SK-N-MC (cell line): ENCODE results near the gene DBI.
A peak's percentile ranks its signal among the peaks of the same experiment; 100 is the strongest.

ENCODE experiments used
- DNase-seq: peaks from one replicate; pipeline ENCODE4 v3.0.0-alpha.2; 2011; ENCODE audit warnings: low read depth, low spot score
- H3K27ac ChIP-seq: fragments of 200-600 bp; sonication (generic); 2 replicates; pipeline ENCODE4 v1.5.1; 2016; ENCODE audit warnings: mixed run types
- H3K36me3 ChIP-seq: fragments of 200-600 bp; sonication (generic); 2 replicates; pipeline ENCODE4 v1.6.1; 2017; ENCODE audit warnings: antibody characterized with exemption, low read length, mixed read lengths; ENCODE audit not compliant: insufficient read depth
- H3K4me3 ChIP-seq: fragments of 200-600 bp; sonication (generic); 2 replicates; pipeline ENCODE4 v1.5.1; 2016
- H3K9ac ChIP-seq: fragments of 200-600 bp; sonication (generic); 2 replicates; pipeline ENCODE4 v1.8.0; 2017; ENCODE audit warnings: mixed run types, mixed read lengths; ENCODE audit not compliant: insufficient read length
- H3K9me3 ChIP-seq: fragments of 200-600 bp; sonication (generic); 2 replicates; pipeline ENCODE4 v1.6.1; 2017; ENCODE audit warnings: low read depth, mild to moderate bottlenecking, antibody characterized with exemption, low read length, moderate library complexity, mixed read lengths
- EZH2 ChIP-seq: fragments of 200-600 bp; sonication (generic); IDR thresholded peaks from one replicate; pipeline ENCODE4 v1.6.1; 2017; ENCODE audit warnings: antibody characterized with exemption
- FOXP2 ChIP-seq: optimal IDR thresholded peaks from 2 replicates; pipeline ENCODE3; 2011; ENCODE audit warnings: mild to moderate bottlenecking, moderate library complexity; ENCODE audit not compliant: insufficient read depth; ENCODE audit errors: extremely low read length, control extremely low read depth
- POLR2AphosphoS5 ChIP-seq: IDR thresholded peaks from 2 replicates; pipeline ENCODE4 v1.6.1; 2012; ENCODE audit warnings: mild to moderate bottlenecking, low read depth, low read length, borderline replicate concordance

The DBI gene

DNA sequence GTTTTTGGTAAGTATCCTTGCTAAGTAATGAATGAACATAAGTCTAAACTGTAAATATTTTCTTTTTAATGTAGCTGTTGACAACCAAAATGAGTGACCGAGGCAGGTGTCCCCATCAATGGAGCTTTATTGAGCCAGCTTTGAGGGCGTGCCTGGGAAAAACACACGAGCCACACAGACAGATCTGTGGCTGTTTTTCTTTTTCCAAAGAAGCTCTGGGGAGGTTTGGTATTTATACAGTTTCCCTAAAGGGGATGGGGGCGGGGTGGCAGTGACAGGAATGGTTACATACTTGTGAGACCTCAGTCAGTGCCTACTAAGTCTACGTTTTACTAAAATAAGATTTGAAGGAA, 11.2 kb downstream of the DBI start:
- Histone ChIP-seq H3K27ac (no peak overlapping the region), H3K4me3 (no peak overlapping the region), H3K9me3 (no peaks in the 10 kb centered on the region), H3K9ac (no peak overlapping the region), H3K36me3 (peaks cover 7% of the 10 kb centered on the region)
- DNase-seq: no peak
- no peak for TF ChIP-seq FOXP2
- TF ChIP-seq POLR2AphosphoS5: no peak
- TF ChIP-seq EZH2: no peak

- peaks cover under 1% of the 10 kb centered on the region; the same call in 1 of the 2 replicates for H3K36me3 ChIP-seq
- no peaks in the 10 kb centered on the region for H3K9me3 ChIP-seq
- no peak overlapping the region for H3K9ac ChIP-seq
- TF ChIP-seq POLR2AphosphoS5 (no peak), FOXP2 (no peak), EZH2 (no peak)
- DNase-seq: no peak
- no peak overlapping the region for H3K27ac ChIP-seq
- no peak overlapping the region for H3K4me3 ChIP-seq
These were observed 11.8 kb downstream of the DBI start for GRCh38 chr2:119378566-119378965.

DNA sequence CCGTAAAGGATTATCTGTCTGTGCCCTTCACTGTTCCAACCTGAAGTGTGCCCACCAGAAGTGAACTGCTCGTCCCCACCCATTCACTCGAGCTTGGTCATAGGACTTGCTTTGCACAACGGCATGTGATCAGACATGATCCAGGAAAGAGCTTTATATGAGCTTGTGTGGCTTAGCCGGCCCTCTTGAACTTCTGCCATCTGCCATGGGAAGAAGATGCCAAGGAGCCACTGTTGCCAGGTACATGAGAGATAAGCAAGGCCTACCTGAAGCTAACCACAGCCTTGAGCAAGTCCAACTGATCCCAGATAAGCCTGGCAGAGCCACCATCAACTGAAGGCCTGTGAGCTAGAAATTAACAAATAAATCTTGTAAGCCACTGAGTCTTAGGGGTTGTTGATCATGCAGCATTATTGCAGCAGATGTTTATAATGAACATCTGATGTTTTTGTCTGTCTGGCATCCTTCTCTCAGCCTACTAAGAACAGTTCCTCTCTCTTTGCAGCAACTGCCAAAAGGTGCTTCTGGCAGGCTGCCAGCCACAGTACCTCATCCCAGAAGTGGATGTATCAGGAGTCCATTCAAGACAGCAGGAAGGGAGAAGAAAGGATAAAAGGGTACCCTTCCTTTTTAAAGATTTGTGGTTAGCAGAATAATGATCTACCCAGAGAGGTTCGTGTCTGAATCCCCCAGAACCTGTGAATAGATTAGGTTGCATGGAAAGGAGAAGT, 16.8 kb downstream of the DBI start:
- Histone ChIP-seq H3K9ac (no peak overlapping the region), H3K27ac (no peak overlapping the region), H3K36me3 (no peaks in the 10 kb centered on the region), H3K4me3 (no peak overlapping the region), H3K9me3 (no peaks in the 10 kb centered on the region)
- TF ChIP-seq EZH2 (no peak), FOXP2 (no peak), POLR2AphosphoS5 (no peak)
- DNase-seq: no peak

DNA sequence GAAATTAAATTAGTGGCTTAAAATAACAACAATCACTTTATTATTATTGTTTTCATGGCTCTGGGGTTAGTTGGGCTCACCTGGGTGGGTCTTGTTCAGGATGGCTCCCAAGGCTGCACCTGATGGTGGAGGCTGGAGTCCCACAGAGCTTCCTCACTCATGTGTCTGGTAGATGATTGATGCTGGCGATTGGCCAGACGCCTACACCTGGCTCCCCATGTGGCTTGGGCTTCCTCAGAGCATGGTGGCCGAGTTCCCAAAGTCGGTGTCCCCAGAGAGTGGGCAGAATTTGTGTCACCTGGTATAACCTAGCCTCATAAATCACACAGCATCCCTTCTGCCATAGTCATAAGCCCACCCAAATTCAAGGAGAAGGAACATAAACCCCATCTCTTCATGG, 18.2 kb downstream of the DBI start:
- DNase-seq: no peak
- H3K27ac ChIP-seq: no peak overlapping the region
- H3K4me3 ChIP-seq: no peak overlapping the region
- no peaks in the 10 kb centered on the region for H3K9me3 ChIP-seq
- H3K9ac ChIP-seq: no peak overlapping the region
- no peaks in the 10 kb centered on the region for H3K36me3 ChIP-seq
- no peak for TF ChIP-seq EZH2
- no peak for TF ChIP-seq POLR2AphosphoS5
- TF ChIP-seq FOXP2: no peak

GRCh38 chr2:119385466-119385865, 18.7 kb downstream of the DBI start:
- H3K4me3 ChIP-seq: no peak overlapping the region
- TF ChIP-seq EZH2 (no peak), FOXP2 (no peak), POLR2AphosphoS5 (no peak)
- H3K9ac ChIP-seq: no peak overlapping the region
- H3K9me3 ChIP-seq: no peaks in the 10 kb centered on the region
- no peak overlapping the region for H3K27ac ChIP-seq
- no peak for DNase-seq
- H3K36me3 ChIP-seq: no peaks in the 10 kb centered on the region

- H3K9ac ChIP-seq: peak overlapping the region; percentile 46
- peak overlapping the region; percentile 57 for H3K4me3 ChIP-seq
- H3K36me3 ChIP-seq: no peaks in the 10 kb centered on the region
- TF ChIP-seq POLR2AphosphoS5: peak; percentile 65; the same call in 1 of the 2 replicates
- peak; percentile 25 for TF ChIP-seq FOXP2
- no peak for TF ChIP-seq EZH2
- DNase-seq: peak; percentile 97
- peak overlapping the region; percentile 97 for H3K27ac ChIP-seq
- H3K9me3 ChIP-seq: no peaks in the 10 kb centered on the region
These were observed 20.8 kb downstream of the DBI start for GRCh38 chr2:119387381-119388129.

- H3K36me3 ChIP-seq: no peaks in the 10 kb centered on the region
- no peaks in the 10 kb centered on the region for H3K9me3 ChIP-seq
- H3K9ac ChIP-seq: peak overlapping the region; percentile 17
- peak overlapping the region; percentile 97 for H3K27ac ChIP-seq
- H3K4me3 ChIP-seq: peak overlapping the region; percentile 65
- DNase-seq: no peak
- TF ChIP-seq EZH2: no peak
- TF ChIP-seq FOXP2: no peak
- peak; percentile 20; the same call in 1 of the 2 replicates for TF ChIP-seq POLR2AphosphoS5
These were observed 23.0 kb downstream of the DBI start for GRCh38 chr2:119389615-119390306.
